Gastrocnemius medialis (tissue), 4 donors: ENCODE measurements around the gene C2CD4C. TPM values are rescaled to one million over a fixed set of nuclear protein-coding genes. Genes with fewer than 3 reads are reported as not detected.

ENCODE experiments used
- ATAC-seq, 2 donors: fragments of 150-250 bp; one replicate each; pipeline ENCODE4 v1.9.1; 2016
- DNase-seq, 2 donors: peaks; one replicate each; pipeline ENCODE4 v3.0.0-alpha.2; 2019
- H3K27ac ChIP-seq, 4 donors: fragments of 200-600 bp; sonication (generic); 1 replicate in 1 of 4; 2 replicates in 3 of 4; pipeline ENCODE4 v1.5.1; 2016 to 2018; ENCODE audit warnings: mild to moderate bottlenecking in 2 of 4, moderate library complexity in 1 of 4
- H3K27me3 ChIP-seq, 3 donors: fragments of 200-600 bp; sonication (generic) in 2 of 3; 1 replicate in 1 of 3; 2 replicates in 2 of 3; pipeline versions ENCODE4 v1.5.1 to v1.6.0; 2016 to 2019; ENCODE audit warnings: mild to moderate bottlenecking in 1 of 3, moderate library complexity in 1 of 3
- H3K36me3 ChIP-seq, 2 donors: fragments of 200-600 bp; sonication (generic) in 1 of 2; one replicate each; pipeline ENCODE4 v1.5.1; 2017 to 2018
- H3K4me1 ChIP-seq, 2 donors: fragments of 200-600 bp; sonication (generic) in 1 of 2; one replicate each; pipeline ENCODE4 v1.5.1; 2016 to 2017; ENCODE audit warnings: mild to moderate bottlenecking in 2 of 2
- H3K4me3 ChIP-seq, 4 donors: fragments of 200-600 bp; sonication (generic) in 3 of 4; 1 replicate in 1 of 4; 2 replicates in 3 of 4; pipeline ENCODE4 v1.5.1; 2016 to 2019; ENCODE audit warnings: mild to moderate bottlenecking in 2 of 4
- H3K9me3 ChIP-seq, 3 donors: fragments of 200-600 bp; sonication (generic) in 2 of 3; 1 replicate in 1 of 3; 2 replicates in 2 of 3; pipeline ENCODE4 v1.5.1; 2016 to 2019
- CTCF ChIP-seq, 5 experiments: fragments of 450-650 bp in 3 of 5; fragments of 200-600 bp in 2 of 5; sonication (generic) in 2 of 5; IDR thresholded peaks in 4 of 5; conservative IDR thresholded peaks in 1 of 5; 1 replicate in 4 of 5; 2 replicates in 1 of 5; pipeline ENCODE4 v1.5.1; 2016 to 2019; ENCODE audit warnings: antibody characterized with exemption in 5 of 5, mild to moderate bottlenecking in 3 of 5, moderate library complexity in 3 of 5
- POLR2A ChIP-seq, 2 donors: fragments of 450-650 bp; IDR thresholded peaks; one replicate each; pipeline ENCODE4 v1.6.1; 2017; ENCODE audit warnings: antibody characterized with exemption in 2 of 2, mild to moderate bottlenecking in 2 of 2, moderate library complexity in 2 of 2
- in situ Hi-C, 4 donors: fragments of 200-750 bp; cut with MboI; loops; one replicate each; pipeline versions ENCODE4 v1.15.0 to v1.8.0; 2017; ENCODE audit warnings: low sequenced_read_pairs in 4 of 4
- intact Hi-C: fragments of 100-400 bp; cut with DNase I; formaldehyde crosslinking; loops from one replicate; pipeline ENCODE4 v1.15.1; 2023; ENCODE audit warnings: low total_unique reads
- total RNA-seq, 4 donors: library from RNA; depleted of rRNA; stranded (reverse); fragments of >200 nt; gene quantifications; one replicate each; pipeline versions ENCODE4 v1.1.0 to v1.2.3, GENCODE V29; 2016

The C2CD4C gene
- total RNA-seq, 4 donors from 2014 or later, result 0.15 to 0.78 (median 0.38) TPM

GRCh38 chr19:407511-408440 lies 1.2 kb downstream of the C2CD4C start:
- TF ChIP-seq CTCF (IDR thresholded peaks at IDR 0.05 in 4 of 5, conservative IDR thresholded peaks at IDR 0.05 in 1 of 5) (no peak), POLR2A (IDR thresholded peaks at IDR 0.05) (no peak)
- intact Hi-C loops, result no loop called here
- H3K4me1 ChIP-seq, result peaks cover 5% of the 10 kb centered on the region in 2 donors
- H3K36me3 ChIP-seq, result no peaks in the 10 kb centered on the region
- ATAC-seq, result no peak
- H3K27ac ChIP-seq, result no peak overlapping the region
- peak overlapping the region in 3 of 4 donors; percentile 49 to 54 (median 52) for H3K4me3 ChIP-seq
- peaks cover 40 to 69% (median 57%) of the 10 kb centered on the region in 3 donors for H3K27me3 ChIP-seq
- no peak for DNase-seq
- H3K9me3 ChIP-seq, result no peaks in the 10 kb centered on the region
- in situ Hi-C loops, result no loop called here

GRCh38 chr19:406971-407510 lies 1.9 kb downstream of the C2CD4C start:
- intact Hi-C loops (no loop called here), in situ Hi-C loops (no loop called here)
- no peak overlapping the region for H3K27ac ChIP-seq
- H3K36me3 ChIP-seq, result no peaks in the 10 kb centered on the region
- no peak for DNase-seq
- H3K9me3 ChIP-seq, result no peaks in the 10 kb centered on the region
- no peak for ATAC-seq
- TF ChIP-seq POLR2A (IDR thresholded peaks at IDR 0.05) (no peak), CTCF (IDR thresholded peaks at IDR 0.05 in 4 of 5, conservative IDR thresholded peaks at IDR 0.05 in 1 of 5) (no peak)
- peaks cover 5% of the 10 kb centered on the region in 2 donors for H3K4me1 ChIP-seq
- no peak overlapping the region for H3K4me3 ChIP-seq
- peaks cover 45 to 71% (median 57%) of the 10 kb centered on the region in 3 donors for H3K27me3 ChIP-seq

- ATAC-seq, result no peak
Observed at GRCh38 chr19:406135-406781, 2.7 kb downstream of the C2CD4C start.

More at GRCh38 chr19:406135-406781, 2.7 kb downstream of the C2CD4C start:
- intact Hi-C loops, result no loop called here
- H3K4me3 ChIP-seq, result no peak overlapping the region
- H3K36me3 ChIP-seq, result no peaks in the 10 kb centered on the region
- H3K4me1 ChIP-seq, result peaks cover 5% of the 10 kb centered on the region in 2 donors
- no peak overlapping the region for H3K27ac ChIP-seq
- no peaks in the 10 kb centered on the region for H3K9me3 ChIP-seq
- peaks cover 45 to 74% (median 64%) of the 10 kb centered on the region in 3 donors for H3K27me3 ChIP-seq
- DNase-seq, result no peak
- TF ChIP-seq CTCF (IDR thresholded peaks at IDR 0.05 in 4 of 5, conservative IDR thresholded peaks at IDR 0.05 in 1 of 5) (no peak), POLR2A (IDR thresholded peaks at IDR 0.05) (no peak)
- in situ Hi-C loops, result no loop called here
